Measurements from ENCODE around the gene ALG14.
"Not testable (repeated sequence)": the region's sequence is repeated elsewhere in the genome, so short reads cannot be mapped to it uniquely, and the experiment has no call there.

The ALG14 gene

GRCh38 chr1:95041491-95042165, 31.1 kb downstream of the ALG14 start:
- DNase-seq = peak; percentile 67

DNA sequence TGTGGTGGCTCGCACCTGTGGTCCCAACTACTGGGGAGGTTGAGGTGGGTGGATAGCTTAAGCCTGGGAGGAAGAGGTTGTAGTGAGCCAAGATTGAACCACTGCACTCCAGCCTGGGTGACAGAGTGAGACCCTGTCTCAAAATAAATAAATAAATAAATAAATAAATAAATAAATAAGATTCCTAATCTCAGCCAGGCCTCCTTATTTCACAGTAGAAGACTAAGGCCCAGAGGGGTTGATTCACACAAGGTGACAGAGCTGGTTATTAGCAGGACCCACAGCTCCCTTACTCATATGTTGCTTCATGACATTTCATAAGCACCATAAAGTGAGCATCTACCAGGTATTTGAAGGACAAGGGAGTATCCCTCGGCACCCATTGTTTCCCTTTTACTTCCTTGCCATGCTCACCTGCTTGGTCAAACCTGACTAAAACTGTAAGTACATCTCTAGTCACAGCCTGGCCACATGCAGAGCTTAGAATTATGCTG, 32.7 kb downstream of the ALG14 start:
- no peak for DNase-seq

- DNase-seq = no peak
Observed at GRCh38 chr1:95039360-95040031, 33.3 kb downstream of the ALG14 start.

- peak; percentile 43 for DNase-seq
Observed at GRCh38 chr1:95035536-95035935, 37.2 kb downstream of the ALG14 start.

DNA sequence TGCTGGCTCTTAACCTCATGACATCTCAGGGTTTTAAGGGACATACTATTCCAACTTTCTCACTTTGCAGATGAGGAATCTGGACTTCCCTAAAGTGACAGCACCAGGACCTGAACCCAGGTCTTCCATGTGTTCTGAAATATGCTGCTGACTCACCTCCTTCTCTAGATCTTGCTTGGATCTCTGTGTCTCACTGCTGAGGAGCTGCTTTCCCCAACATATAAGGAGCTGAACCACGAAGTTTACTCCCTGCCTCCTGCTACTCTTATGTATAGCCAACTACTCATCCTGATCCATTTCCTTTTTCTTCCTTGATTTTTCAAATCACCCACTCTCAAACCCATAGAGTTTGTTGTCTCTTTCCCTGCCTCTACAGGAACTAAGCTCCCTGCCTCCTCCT, 38.2 kb downstream of the ALG14 start:
- peak; percentile 4 for DNase-seq

- DNase-seq = no peak
Observed at GRCh38 chr1:95033843-95034242, 38.9 kb downstream of the ALG14 start.

GRCh38 chr1:95029532-95029931, 43.2 kb downstream of the ALG14 start:
- no peak for DNase-seq

- DNase-seq = no peak
Observed at GRCh38 chr1:95028954-95029353, 43.8 kb downstream of the ALG14 start.

GRCh38 chr1:95027046-95027445, 45.7 kb downstream of the ALG14 start:
- no peak for DNase-seq

GRCh38 chr1:95023399-95024043, 49.2 kb downstream of the ALG14 start:
- peak; percentile 64 for DNase-seq

DNA sequence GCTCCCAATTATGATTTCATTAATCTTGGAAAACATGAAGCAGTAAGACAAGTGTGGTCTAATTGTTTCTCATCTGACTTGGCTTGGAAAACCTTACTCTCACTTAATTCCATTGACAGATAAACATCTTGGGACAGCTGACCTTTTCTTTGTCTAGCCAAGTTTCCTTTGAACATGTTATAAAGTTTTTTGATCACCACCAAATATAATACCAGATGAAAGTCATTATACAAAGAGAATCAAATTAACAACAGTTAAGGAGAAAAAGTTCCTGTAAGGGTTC, 50.2 kb downstream of the ALG14 start:
- DNase-seq = no peak

DNA sequence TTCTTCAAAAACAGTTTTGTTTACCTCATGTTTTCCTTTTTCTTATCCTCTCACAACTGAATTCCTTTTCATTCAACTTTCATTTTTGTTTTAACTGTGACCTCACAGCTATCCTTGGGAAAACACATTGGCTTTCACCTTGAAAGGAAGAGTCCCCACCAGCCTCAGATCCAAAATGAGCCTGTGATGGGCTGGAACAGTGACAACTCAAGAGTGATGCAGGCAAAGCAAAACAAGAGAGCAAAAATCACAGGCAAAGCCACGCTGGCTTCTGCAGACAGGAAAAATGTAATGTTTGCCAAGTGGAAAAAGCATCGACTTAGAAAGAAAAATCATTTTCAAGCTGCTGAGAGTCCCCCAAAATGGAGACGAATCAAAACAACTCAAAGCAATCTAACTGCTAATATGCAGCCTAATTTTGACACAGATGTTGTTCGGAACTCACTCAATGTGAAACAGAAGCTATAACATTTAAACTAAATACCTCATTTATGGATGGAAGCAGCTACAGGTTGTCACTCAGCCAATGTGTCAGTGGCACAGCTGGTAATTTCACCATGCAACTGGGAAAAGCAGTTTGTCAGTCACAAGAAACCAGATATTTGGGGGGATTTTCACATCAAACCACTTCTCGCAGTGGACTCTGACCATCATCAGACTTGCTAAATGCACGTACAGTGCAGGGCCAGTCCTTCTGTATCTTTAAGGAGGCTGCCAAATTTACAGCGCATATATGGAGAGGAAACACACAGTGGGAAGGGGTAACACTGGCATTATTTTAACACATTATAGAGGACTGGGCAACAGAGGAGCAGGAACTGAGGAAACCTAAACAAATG, 50.7 kb downstream of the ALG14 start:
- DNase-seq = no peak

DNA sequence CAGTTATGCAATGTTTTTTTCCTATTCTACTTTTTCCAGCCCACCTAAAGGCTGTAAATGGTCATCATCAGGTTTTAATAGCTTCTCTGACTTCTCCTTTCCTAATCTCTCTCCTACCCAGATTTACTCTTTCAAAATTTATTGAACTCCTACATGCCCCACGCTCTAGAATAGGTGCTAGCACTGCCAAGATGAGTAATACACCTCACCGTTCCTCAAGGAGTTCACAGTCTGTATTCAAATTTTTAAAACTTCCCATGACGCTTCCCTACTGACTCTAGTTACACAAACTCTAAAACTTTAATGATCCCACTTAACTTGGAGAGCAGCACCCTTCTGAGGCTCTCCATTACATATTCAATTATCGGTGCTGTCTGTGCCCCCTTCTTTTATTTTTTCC, 51.6 kb downstream of the ALG14 start:
- peak; percentile 16 for DNase-seq

- not testable (repeated sequence) for DNase-seq
Observed at GRCh38 chr1:95019466-95019865, 53.3 kb downstream of the ALG14 start.

DNA sequence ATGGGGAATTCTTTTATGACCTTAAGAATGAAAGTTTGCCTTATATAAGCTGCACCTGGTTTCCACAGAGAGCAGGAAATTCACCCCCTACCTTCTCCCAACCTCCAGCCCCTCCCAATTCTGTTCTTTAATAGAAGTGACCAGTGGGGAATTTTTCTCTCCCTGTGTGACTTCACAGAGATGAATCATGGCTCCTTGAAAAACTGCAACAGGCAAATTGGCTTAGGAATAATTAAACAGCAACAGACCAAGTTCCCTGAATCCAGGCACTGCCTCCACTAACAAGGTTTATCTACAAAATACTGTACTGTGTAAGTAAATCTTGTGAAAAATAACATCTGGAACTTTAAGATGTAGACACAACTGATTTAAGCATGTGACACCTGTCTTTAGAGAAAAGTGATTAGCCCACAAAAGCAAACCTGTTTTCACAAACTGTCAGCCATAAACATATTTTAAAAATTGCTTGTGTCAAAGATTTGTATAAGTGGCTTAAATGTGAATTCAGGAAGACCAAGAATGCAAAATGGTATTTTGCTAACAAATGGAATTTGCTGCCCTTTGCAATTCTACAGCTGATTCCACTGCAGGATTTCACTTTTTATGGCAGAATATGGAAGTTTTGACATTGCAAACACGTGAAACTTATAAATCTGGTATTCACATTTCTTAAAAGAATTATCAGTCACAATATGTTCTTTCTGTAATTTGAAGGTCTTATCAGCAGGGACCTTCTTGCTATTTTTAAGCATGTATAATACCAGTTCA, 54.0 kb downstream of the ALG14 start:
- DNase-seq = peak; percentile 74

- no peak for DNase-seq
Observed at GRCh38 chr1:95017775-95018174, 55.0 kb downstream of the ALG14 start.

- DNase-seq = no peak
Observed at GRCh38 chr1:95015076-95015475, 57.7 kb downstream of the ALG14 start.

DNA sequence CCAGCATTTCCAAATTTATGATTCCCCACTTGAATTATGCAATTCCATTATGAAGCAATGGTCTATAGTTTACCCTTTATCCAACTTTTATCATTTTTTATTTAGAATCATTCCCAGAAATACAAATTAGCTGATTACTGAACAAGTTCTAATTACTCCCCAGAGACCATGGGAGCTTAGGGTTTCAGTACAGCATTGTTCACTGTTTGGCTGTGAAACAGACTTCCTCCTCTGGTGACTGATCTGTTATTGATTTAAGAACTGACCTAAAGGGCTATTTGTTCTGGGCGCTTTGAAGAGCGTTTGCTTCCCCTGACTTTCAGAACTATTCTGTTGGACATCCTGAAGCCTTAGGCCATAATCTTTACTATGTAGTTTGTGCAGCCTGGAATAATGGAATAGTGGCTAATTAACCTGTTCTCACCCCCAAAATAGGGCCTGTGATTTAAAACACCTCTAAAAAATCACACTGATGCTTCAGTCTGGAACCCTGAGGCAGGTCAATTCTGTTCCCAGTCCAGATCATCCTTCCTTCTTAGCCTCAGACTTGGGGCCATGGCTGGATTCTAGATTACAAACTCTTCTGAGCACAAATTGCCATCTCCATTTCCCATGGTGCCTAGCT, 58.7 kb downstream of the ALG14 start:
- DNase-seq = no peak

DNA sequence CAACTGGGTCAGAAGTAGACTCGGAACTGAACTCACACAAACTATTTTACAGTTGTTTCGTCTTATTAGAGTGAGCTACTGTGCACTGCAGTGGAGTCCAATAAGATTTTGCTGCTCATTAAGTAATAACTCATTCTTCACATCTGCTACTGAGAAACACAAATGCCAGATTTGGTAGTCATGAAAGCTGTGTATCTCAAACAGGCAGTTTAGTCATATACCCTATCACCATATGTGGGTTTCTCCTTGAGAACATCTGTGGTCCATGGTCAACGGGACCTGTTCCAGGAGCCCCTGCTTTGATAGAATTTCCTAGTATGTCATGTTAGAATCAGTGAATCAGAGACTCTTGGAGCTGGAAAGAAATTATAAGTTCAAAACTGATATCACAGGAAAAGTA, 60.4 kb downstream of the ALG14 start:
- no peak for DNase-seq

- no peak for DNase-seq
Observed at GRCh38 chr1:95010158-95010557, 62.6 kb downstream of the ALG14 start.

GRCh38 chr1:95007687-95008086, 65.1 kb downstream of the ALG14 start:
- DNase-seq = no peak

DNA sequence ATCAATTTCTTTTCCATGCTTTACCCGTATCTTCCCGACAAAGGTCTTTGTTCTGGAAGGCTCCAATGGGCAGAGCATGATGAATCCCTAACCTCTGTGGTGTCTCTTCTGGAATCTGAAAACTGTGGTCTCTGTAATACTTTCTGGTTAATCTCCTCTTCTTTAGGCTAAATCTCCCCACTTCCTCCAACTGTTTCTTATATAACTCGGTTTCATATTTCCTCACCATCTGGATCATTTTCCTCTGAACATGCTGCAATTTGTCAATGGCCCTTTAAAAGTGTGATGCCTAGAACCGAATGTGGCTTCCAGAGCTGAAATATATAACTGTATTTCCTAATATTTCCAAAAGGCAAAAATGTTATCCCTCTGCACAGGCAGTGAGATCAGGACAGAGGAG, 66.1 kb downstream of the ALG14 start:
- DNase-seq = no peak

Measured in kidney glomerular epithelial cell (primary cell).